Measurements from ENCODE around the gene HMGB1. TPM values are rescaled to one million over a fixed set of nuclear protein-coding genes. Genes with fewer than 3 reads are reported as not detected.

HMGB1 gene
- 209 TPM for total RNA-seq
- long read RNA-seq, full-length matches to known transcripts = 137 of 198 reads
- long read RNA-seq, partial matches to known transcripts = 35 of 198 reads
- long read RNA-seq, other reads (novel, unspliced or antisense) = 26 of 198 reads

GRCh38 chr13:30465593-30466357, at the start of gene HMGB1:
Gene HMGB1, minus strand, starts transcription at chr13:30465936. Its CDS starts 2,256 bp downstream, at chr13:30463680.
- DNase-seq (ENCODE audit: low spot score) = peak; percentile 98

GRCh38 chr13:30510811-30511371, 45.2 kb upstream of the HMGB1 start:
- DNase-seq (ENCODE audit: low spot score) = no peak

- no peak for DNase-seq (ENCODE audit: low spot score)
Measured at GRCh38 chr13:30510091-30510490, 44.4 kb upstream of the HMGB1 start.

GRCh38 chr13:30509254-30510050, 43.7 kb upstream of the HMGB1 start:
- DNase-seq (ENCODE audit: low spot score) = no peak

- no peak for DNase-seq (ENCODE audit: low spot score)
Measured at GRCh38 chr13:30504081-30504480, 38.3 kb upstream of the HMGB1 start.

GRCh38 chr13:30502237-30502636, 36.5 kb upstream of the HMGB1 start:
- no peak for DNase-seq (ENCODE audit: low spot score)

GRCh38 chr13:30499338-30499737, 33.6 kb upstream of the HMGB1 start:
- no peak for DNase-seq (ENCODE audit: low spot score)

- no peak for DNase-seq (ENCODE audit: low spot score)
Measured at GRCh38 chr13:30496147-30496546, 30.4 kb upstream of the HMGB1 start.

- no peak for DNase-seq (ENCODE audit: low spot score)
Measured at GRCh38 chr13:30495746-30496145, 30.0 kb upstream of the HMGB1 start.

GRCh38 chr13:30493658-30494381, 28.1 kb upstream of the HMGB1 start:
- no peak for DNase-seq (ENCODE audit: low spot score)

GRCh38 chr13:30487075-30487470, 21.3 kb upstream of the HMGB1 start:
- DNase-seq (ENCODE audit: low spot score) = no peak

- no peak for DNase-seq (ENCODE audit: low spot score)
Measured at GRCh38 chr13:30486230-30487074, 20.7 kb upstream of the HMGB1 start.

GRCh38 chr13:30481241-30481760, 15.6 kb upstream of the HMGB1 start:
- DNase-seq (ENCODE audit: low spot score) = no peak

GRCh38 chr13:30480292-30480950, 14.7 kb upstream of the HMGB1 start:
- DNase-seq (ENCODE audit: low spot score) = no peak

GRCh38 chr13:30479883-30480219, 14.1 kb upstream of the HMGB1 start:
- DNase-seq (ENCODE audit: low spot score) = no peak

GRCh38 chr13:30479154-30479882, 13.6 kb upstream of the HMGB1 start:
- no peak for DNase-seq (ENCODE audit: low spot score)

GRCh38 chr13:30477346-30478195, 11.8 kb upstream of the HMGB1 start:
- no peak for DNase-seq (ENCODE audit: low spot score)

GRCh38 chr13:30473675-30474074, 7.9 kb upstream of the HMGB1 start:
- no peak for DNase-seq (ENCODE audit: low spot score)
